ENCODE data around the gene AMBRA1. TPM values are rescaled to one million over a fixed set of nuclear protein-coding genes. Genes with fewer than 3 reads are reported as not detected.

AMBRA1 gene
- total RNA-seq, 6 donors from 2014 or later, result 22.9 to 55.7 (median 33.2) TPM

GRCh38 chr11:46603704-46604308 lies 10.0 kb upstream of the AMBRA1 start:
- no peaks in the 10 kb centered on the region for H3K27me3 ChIP-seq
- no peaks in the 10 kb centered on the region for H3K4me1 ChIP-seq
- peaks cover 0 to 7% (median 3%) of the 10 kb centered on the region in 4 donors for H3K36me3 ChIP-seq
- H3K4me3 ChIP-seq, result no peak overlapping the region
- ATAC-seq (ENCODE audit: low FRiP score in 2 of 2) (no peak), DNase-seq (no peak)
- no peak overlapping the region for H3K27ac ChIP-seq
- WGBS, 2 donors, result 90 to 92% methylated on average over 15 of the region's 15 CpGs
- TF ChIP-seq POLR2AphosphoS5 (IDR thresholded peaks at IDR 0.05), result no peak
- TF ChIP-seq POLR2A (IDR thresholded peaks at IDR 0.05), result no peak
- TF ChIP-seq CTCF (IDR thresholded peaks at IDR 0.05), result no peak
- TF ChIP-seq EP300 (IDR thresholded peaks at IDR 0.05), result no peak
- no peaks in the 10 kb centered on the region for H3K9me3 ChIP-seq

GRCh38 chr11:46601129-46601528 lies 7.3 kb upstream of the AMBRA1 start:
- TF ChIP-seq EP300 (IDR thresholded peaks at IDR 0.05), result no peak
- no peak for TF ChIP-seq POLR2AphosphoS5 (IDR thresholded peaks at IDR 0.05)
- Histone ChIP-seq H3K27ac (no peak overlapping the region), H3K4me1 (no peaks in the 10 kb centered on the region), H3K9me3 (no peaks in the 10 kb centered on the region), H3K4me3 (no peak overlapping the region), H3K27me3 (no peaks in the 10 kb centered on the region), H3K36me3 (peaks cover 0 to 7% (median 3%) of the 10 kb centered on the region in 4 donors)
- ATAC-seq (ENCODE audit: low FRiP score in 2 of 2), result peak in 1 of 2 donors; percentile 58
- no peak for DNase-seq
- WGBS, 2 donors, result 71 to 79% methylated on average over 1 of the region's 1 CpG

- no peaks in the 10 kb centered on the region for H3K27me3 ChIP-seq
- H3K4me3 ChIP-seq, result no peak overlapping the region
- no peaks in the 10 kb centered on the region for H3K9me3 ChIP-seq
- peak in 1 of 2 donors; percentile 43 for ATAC-seq (ENCODE audit: low FRiP score in 2 of 2)
- WGBS, 2 donors, result 88 to 89% methylated on average over 3 of the region's 3 CpGs
- peaks cover 0 to 7% (median 3%) of the 10 kb centered on the region in 4 donors for H3K36me3 ChIP-seq
- no peak overlapping the region for H3K27ac ChIP-seq
- H3K4me1 ChIP-seq, result no peaks in the 10 kb centered on the region
- DNase-seq, result no peak
- TF ChIP-seq POLR2AphosphoS5 (IDR thresholded peaks at IDR 0.05) (no peak), POLR2A (IDR thresholded peaks at IDR 0.05) (no peak), CTCF (IDR thresholded peaks at IDR 0.05) (no peak), EP300 (IDR thresholded peaks at IDR 0.05) (no peak)
Observed at GRCh38 chr11:46600194-46600960, 6.6 kb upstream of the AMBRA1 start.

- Histone ChIP-seq H3K9me3 (no peaks in the 10 kb centered on the region), H3K4me1 (peaks cover 0 to under 1% (median under 1%) of the 10 kb centered on the region in 4 donors), H3K36me3 (peaks cover 0 to 7% (median 3%) of the 10 kb centered on the region in 4 donors), H3K4me3 (no peak overlapping the region), H3K27me3 (no peaks in the 10 kb centered on the region), H3K27ac (no peak overlapping the region)
- no peak for TF ChIP-seq POLR2A (IDR thresholded peaks at IDR 0.05)
- no peak for TF ChIP-seq EP300 (IDR thresholded peaks at IDR 0.05)
- TF ChIP-seq CTCF (IDR thresholded peaks at IDR 0.05), result no peak
- TF ChIP-seq POLR2AphosphoS5 (IDR thresholded peaks at IDR 0.05), result no peak
- 87 to 93% methylated on average over 8 of the region's 8 CpGs for WGBS, 2 donors
- DNase-seq (no peak), ATAC-seq (ENCODE audit: low FRiP score in 2 of 2) (peak in 1 of 2 donors; percentile 73)
Observed at GRCh38 chr11:46599340-46600193, 5.7 kb upstream of the AMBRA1 start.

Data from upper lobe of left lung (tissue), 6 donors.